HG03175 (cell line): Measurements from ENCODE around the gene PDCD1.
"Not testable (repeated sequence)": the region's sequence is repeated elsewhere in the genome, so short reads cannot be mapped to it uniquely, and the experiment has no call there.

Experiments
- ATAC-seq: cut with Tn5 transposase; IDR thresholded peaks from one replicate; pipeline ENCODE4 v1.9.1; 2021; ENCODE audit warnings: mild to moderate bottlenecking, moderate library complexity; ENCODE audit not compliant: unreplicated experiment

PDCD1 gene

DNA sequence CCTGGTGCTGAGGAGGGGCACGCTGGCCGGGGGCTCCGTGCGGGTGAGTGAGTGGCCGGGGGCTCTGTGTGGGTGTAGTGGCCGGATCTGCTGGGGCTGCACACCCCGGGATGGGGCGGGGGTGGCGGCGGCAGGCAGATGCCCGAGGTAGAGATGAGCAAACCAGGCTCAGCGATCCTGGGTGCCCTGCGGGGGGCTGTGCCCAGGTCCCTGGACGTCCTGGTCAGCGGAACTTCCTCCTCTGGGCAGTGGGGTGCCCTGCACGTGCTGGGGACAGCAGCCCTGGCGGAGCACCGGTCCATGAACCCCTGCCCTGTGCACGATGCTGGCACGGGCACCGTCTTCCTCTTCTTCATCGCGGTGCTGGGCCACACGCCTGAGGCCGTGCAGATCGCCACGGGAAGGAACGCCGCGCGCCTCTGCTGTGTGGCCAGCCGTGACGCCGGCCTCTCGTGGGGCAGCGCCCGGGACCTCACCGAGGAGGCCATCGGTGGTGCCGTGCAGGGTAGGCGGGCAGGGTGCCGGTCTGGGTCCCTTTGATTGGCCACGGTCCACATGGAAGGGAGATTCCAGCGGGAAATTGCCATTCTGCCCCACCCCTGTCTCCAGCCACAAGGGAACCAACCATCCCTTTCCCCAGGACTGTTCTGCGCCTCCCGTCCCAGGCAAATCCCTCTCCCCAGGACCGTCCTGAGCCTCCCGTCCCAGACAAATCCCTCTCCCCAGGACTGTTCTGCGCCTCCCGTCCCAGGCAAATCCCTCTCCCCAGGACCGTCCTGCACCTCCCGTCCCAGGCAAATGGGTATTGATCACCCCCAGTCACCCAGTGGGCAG lies 43.8 kb downstream of the PDCD1 start:
- no peak for ATAC-seq

DNA sequence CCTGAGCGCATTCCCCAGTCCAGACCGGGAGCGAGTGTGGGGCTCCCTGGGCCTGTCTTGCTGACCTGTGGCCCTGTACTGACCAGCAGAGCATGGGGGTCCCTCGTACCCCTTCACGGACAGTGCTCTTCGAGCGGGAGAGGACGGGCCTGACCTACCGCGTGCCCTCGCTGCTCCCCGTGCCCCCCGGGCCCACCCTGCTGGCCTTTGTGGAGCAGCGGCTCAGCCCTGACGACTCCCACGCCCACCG lies 44.4 kb downstream of the PDCD1 start:
- ATAC-seq = no peak

DNA sequence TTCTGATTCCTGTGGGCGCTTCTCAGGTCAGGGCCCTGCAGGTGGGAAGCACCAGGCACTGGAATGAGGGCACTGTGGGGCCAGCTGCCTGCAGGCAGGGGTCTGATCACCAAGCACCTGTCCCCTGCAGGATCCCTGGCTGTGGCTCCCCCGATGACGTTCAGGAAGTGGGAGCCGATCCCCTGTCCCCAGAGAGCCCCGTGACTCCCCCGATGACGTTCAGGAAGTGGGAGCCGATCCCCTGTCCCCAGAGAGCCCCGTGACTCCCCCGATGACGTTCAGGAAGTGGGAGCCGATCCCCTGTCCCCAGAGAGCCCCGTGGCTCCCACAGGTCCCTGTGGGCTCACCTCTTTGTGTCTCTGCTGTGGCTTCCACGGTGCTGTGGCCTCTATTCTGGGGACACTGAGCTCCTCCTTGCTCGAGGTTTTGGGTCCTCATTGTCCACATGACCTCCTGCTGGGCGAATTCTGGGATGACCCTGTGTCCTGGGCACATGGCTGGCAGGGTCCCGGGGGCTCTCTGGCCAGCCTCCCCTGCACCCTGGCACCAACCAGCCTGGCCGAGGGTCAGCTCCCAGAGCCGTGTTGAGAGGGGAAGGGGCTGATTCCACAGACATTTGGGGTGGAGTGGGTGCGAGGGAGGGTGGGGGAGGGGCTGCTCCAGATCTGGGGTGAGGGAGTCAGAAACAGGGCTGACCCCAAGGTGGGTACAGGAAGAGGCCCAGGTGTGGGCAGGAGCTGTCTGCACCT lies 44.9 kb downstream of the PDCD1 start:
- ATAC-seq = no peak

DNA sequence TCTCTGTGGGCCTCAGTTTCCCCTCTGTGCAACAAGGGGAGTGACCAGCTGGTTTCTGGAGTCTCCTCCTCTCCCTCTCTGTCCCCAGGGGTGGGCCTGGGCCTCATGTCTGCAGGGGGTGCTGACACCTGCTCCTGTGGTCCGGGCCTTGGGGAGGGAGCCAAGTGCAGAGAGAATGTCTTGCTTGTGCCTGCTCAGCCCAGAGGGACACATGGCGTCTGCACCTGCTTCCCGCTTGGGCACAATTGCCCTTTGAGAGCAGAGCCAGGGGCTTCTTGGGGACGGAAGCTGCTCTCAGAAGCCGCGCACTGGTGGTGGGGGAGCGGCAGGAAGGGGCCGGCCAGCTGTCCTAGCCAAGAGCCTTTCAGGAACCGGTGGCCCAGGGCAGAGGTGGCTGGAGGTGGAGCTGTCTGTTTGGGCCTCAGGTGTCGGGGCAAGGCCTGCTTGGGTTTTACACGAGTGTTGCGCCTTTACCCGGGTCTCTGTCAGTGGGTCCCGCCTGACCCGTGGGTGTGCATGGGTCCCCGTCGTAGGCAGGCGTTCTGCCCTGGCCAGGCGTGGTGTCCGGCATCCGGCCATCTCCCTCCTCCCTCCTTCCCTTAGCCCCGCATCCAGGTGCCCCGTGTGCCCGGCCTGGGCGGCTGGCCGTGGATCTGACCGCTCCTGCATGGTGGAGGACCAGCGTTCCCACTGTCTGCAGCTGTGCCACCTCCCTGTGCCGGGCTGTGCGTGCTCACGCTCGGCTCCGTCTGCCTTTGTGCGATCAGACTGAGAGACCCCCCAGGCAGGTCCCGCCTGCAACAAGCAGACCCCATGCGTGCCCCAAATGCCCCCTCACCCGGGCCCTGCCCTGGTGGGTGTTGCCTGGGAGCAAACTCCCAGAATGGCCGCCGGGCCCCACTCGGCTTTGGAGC lies 45.7 kb downstream of the PDCD1 start:
- ATAC-seq = no peak

DNA sequence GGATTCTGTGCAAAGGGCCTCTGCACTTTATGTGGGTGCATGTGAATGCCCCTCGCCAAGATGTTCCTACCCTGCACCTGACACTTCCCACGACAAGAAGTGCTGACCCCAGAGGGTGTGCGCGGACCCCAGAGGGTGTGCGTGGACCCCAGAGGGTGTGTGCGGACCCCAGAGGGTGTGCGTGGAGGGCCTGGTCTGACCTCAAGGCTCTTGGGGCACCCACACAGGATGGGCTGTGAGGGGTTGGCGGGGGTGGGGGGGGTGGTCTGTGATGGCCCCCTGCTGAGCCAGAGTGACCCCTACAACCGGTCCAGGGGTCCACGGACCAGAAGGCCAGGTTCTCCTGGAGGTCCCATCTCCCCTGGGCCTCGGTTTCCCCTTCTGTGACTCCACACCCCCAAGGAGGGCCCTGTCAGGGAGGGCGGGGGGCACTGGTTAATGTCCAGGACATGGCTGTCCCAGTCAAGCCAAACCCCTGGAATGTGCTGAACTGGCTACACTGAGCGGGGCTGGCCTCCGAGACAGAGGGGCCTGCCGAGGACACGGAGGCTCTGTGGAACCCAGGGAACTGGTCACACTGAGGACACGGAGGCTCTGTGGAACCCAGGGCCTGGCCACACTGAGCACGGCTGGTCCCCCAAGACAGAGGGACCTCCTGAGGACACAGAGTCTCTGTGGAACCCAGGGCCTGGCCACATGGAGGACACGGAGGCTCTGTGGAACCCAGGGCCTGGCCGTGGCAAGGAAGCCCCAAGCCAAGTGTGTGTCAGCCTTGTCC lies 46.6 kb downstream of the PDCD1 start:
- ATAC-seq = no peak

DNA sequence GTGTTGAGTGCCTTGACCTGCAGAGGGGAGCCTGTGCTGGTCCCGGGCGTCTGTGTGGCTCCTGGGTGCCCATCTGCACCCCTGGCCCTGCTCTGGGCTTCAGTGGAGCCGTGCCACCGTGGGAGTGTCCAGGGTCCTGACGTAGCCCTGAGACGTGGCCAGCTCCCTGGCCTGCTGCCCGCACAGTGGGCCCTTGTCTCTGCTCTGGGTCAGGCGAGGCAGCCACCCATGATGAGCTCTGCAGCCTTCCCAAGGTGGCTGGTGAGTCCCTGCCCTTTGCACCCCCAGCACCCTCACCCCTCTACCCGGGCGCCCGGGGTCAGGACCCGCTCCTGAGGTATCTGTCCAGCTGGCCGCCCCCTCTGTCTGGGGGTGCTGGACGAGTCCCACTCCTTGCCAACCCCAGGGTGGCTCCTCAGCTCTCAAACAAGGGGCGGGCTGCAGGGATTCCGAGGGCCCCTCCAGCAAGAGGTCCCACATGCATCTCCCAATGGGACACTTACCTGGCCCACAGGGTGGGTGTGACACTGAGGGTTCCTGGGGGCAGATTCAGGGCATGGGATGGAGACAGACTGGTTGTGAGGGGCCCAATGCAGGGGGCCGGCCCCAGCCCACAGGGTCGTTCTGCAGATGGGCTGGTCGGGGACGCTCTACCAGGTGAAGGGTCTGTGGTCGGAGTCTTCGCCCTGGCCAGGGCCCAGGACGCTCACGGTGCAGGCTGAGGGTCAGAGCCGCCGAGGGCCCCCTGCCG lies 47.3 kb downstream of the PDCD1 start:
- ATAC-seq = no peak

DNA sequence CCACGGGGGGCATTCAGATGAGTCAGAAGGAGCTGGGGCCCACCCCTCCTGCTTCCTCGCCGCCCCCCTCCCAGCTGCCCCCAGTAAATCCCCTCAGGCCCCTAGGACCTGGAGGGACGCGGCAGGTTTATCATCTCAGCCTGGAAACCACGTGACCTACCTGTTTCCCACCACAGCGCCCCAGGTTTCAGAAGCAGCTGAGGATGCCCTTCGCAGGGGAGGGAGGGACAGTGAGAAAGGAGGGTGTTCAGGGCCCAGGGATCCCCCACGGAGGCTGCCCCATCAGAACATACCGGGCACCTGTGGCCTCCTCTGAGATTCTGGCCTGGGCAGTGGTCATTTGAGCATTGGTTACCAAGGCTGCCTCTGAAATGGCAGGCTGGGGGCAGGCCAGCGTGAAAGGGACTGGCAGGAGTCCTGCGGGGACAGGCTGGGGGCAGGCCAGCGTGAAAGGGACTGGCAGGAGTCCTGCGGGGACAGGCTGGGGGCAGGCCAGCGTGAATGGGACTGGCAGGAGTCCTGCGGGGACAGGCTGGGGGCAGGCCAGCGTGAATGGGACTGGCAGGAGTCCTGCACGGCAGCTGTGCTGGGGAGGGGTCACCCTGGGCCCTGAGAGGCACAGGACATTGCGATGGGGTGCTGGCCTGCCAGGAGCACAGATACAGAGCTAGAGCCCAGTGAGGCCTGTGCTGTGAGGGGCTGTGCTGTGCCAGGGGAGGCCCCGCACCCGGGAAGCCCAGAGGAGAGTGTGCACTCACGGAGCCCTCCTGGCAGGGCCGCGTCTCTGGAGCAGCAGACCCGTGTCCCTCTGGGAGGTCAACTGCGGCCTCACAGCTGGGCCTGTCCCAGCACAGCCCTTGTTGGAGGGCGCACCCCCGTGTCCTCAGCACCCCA lies 48.1 kb downstream of the PDCD1 start:
- no peak for ATAC-seq

DNA sequence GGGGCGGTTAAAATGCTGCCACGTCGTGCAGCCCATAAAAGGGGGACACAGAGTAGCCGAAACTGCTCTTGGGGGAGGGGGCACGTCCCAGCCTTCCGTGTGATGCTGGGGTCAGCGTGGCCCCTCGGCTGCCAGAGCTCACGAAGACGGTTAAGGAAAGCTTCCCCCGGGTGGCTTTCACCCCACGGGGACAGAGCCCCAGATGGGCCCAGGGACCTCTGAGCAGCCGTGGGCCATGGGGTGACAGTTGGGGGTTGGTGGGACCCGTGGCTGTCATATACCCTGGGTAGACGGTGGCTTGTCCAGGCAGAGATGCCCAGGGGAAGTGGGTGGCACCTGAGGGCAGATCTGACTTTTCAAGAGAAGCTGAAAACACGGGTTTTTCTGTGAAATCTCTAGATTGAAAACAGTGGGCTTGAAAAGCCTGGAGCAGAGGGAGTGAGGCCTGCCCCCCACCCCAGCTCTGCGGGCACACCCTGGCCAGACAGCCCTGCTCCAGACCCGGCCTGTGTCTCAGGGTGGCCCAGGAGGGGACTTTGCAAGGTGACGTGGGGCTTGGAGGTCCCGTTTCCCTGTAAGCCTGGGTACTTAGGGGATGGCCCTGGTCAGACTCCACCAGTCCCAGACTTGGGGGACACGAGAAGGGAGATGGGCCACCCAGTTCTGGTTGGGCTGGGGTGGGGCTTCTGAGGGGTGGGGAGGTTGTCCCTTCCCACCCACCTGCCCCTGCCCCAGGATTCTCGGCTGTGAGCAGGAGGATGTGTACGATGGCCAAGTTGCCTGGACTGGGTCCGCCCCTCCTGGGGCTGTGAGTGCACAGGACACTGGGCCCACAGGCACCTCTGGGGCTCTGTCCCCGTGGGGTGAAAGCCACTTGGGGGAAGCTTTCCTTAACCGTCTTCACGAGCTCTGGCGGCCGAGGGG lies 49.0 kb downstream of the PDCD1 start:
- ATAC-seq = no peak

DNA sequence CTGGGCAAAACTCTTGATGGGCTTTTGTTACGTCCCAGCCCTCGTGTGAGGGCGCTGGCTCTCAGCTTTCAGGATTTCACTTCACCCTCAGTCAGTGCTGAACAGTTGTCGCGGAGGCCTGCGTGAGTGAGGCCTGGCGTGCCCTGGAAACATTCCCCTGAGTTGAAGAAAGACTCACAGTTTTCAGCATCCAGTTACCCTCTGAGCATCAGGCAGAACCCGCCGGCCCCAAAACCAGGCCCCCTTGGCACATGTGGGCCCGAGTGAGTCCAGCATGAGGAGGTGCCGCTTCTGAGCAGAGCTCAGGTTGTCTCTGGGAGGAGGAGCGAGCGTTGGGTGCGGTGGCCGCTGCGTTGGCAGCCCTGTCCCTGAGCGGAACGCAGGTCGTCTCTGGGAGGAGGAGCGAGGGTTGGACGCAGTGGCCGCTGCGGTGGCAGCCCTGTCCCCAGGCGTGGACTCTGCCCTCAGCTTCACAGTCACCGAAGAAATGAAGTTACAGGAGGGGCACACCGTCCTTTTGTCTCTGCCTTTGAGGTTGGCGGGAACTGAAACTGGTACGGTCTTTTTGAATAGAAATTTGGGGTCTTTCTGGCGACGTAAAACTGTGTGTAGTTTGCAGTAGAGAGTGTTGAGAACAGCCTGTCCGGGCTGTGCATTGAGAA lies 49.8 kb downstream of the PDCD1 start, which contains the start of gene NEU4:
Gene NEU4 (plus strand): TSS at position 473 of the 662 bp plus-strand sequence. CDS start 5,292 bp downstream, outside the sequence.
- no peak for ATAC-seq

DNA sequence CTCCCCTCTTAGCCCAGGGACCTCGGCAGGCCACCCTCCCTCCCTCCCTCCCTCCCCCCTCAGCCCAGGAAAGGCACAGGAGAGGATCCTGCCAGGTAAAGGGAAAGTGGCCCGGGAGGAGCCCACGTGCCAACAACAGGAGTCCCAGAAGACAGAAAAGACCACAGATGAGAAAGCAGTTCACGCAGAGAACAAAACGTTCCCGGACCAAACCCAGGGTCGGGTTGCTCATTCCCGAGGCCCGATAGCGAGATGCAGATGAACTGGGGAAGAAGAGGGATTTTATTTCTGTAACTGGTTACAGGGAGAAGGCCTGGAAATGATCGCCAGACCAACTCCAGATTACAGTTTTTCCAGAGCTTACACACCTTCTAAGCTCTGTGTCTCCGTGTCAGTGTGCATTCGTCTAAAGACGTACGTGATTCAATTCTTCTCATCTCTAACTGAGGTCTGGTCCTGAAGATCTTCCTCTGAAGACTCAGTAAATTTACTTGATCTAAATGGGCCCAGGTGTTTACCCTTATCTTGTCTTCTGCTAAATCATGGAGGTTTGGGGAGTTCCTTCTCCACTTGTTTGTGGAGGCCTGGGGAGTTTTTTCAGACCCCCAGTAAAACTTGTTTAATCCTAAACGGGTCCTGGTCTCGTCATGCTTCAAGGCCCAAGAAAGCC lies 50.5 kb downstream of the PDCD1 start:
- ATAC-seq = no peak

DNA sequence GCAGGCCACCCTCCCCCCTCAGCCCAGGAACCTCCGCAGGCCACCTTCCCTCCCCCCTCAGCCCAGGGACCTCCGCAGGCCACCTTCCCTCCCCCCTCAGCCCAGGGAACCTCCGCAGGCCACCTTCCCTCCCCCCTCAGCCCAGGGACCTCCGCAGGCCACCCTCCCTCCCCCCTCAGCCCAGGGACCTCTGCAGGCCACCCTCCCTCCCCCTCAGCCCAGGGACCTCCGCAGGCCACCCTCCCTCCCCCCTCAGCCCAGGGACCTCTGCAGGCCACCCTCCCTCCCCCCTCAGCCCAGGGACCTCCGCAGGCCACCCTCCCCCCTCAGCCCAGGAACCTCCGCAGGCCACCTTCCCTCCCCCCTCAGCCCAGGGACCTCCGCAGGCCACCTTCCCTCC lies 52.5 kb downstream of the PDCD1 start:
- ATAC-seq = not testable (repeated sequence)

DNA sequence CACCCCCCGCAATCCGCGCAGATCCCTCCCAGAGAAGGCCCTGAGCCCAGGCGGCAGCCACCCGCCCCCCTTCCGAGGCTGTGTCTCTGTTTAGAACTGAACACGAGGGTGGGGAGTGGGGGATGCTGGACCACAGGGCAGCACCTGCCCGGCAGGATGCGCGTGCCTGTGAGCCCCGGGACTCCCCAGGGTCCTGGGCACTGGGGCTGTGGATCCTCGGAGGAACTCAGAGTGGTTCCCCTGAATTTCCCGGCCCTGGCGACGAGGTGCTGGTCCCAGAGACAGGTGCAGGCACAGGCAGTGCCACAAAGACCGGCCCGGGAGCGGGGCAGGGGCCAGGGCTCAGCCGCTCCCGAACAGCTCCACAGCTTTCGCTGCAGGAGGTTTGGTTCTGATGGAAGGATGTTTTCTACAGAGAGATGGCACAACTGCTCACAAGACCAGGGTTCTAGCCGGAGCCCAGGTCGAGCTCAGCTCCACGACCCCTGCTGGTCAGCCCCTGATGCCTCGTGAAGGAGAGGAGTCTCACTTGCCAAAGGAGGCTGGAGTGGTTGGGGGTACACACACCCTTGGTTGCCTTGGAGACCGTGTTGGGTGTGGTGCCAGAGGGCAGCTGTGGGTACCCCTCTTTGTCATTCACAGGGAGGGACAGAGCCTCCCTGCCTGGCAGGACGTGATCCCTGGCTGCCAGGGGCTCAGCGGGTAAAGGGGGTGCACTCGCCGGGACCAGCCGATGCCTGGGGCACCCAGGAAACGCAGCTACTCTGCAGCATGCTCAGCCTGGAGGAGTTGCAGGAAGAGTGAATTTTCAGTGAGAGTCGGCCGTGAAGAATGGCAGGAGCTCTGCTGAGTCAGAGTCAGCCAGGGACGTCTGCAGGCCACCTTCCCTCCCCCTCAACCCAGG lies 54.1 kb downstream of the PDCD1 start:
- no peak for ATAC-seq

DNA sequence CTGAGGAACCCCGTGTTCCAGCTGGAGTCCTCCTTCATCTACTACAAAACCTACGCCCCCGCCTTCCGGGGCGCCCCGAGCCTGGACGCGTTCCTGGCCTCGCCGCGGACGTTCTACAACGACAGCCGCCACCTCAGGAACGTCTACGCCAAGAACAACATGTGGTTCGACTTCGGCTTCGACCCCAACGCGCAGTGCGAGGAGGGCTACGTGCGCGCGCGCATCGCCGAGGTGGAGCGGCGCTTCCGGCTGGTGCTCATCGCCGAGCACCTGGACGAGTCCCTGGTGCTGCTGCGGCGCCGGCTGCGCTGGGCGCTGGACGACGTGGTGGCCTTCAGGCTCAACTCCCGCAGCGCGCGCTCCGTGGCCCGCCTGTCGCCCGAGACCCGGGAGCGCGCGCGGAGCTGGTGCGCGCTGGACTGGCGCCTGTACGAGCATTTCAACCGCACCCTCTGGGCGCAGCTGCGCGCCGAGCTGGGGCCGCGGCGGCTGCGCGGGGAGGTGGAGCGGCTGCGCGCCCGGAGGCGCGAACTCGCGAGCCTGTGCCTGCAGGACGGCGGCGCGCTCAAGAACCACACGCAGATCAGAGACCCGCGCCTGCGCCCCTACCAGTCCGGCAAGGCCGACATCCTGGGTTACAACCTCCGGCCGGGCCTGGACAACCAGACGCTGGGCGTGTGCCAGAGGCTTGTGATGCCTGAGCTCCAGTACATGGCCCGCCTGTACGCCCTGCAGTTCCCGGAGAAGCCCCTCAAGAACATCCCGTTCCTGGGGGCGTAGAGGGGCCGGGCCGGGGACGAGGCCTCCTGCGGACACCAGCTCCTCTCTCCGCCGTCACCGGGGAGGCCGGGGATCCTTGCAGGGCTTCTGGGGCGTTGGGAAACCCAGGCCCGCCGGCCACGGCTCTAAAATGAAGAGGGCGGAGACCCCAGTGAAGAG lies 55.0 kb downstream of the PDCD1 start:
- ATAC-seq = no peak

DNA sequence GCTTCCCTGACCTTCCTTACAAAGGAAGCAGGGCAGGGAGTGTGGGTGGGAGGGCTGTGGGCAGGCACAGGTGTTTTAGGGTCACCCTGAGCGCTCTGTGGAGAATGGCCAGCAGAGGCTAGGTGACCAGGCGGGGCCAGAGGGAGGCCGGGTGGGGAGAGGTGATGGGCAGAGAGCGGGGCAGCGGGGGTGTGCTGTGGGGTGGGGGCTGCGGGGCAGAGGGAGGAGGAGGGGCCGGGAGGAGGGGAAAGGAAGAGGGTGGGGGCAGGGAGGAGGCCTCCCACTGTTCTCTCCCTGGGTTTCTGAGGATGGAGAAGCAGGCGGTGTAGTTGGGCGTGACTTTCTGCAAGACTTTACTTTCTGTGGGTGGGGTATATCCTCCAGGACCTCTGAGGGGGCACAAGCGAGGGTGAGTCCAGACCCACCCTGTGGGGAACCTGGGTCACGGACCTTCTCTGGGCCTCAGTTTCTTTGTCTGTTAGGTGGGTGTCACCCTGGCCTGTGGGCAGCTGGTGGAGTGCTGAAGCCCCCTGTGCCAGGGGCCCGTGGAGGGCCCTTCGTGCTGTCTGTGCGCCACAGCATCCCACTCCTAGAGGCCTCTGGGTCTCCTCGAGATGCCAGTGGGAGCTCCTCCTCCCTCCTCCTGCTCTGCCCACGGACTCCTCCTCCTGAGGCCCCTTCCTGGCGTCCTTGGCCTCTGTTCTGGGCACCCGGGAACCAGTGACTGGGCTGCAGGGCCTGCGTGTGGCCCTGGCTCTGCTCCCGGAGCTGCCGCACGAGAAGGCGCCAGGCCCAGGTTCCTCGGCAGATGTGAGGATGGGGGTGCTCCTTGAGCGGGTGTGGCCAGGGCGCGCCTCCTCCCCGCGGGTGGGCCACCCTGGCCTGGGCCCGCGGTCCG lies 56.0 kb downstream of the PDCD1 start:
- ATAC-seq = no peak
